HG03521 (cell line): ENCODE data around the gene CMTM2.

Experiments
- ATAC-seq: cut with Tn5 transposase; IDR thresholded peaks from one replicate; pipeline ENCODE4 v1.9.1; 2021; ENCODE audit warnings: mild to moderate bottlenecking, moderate library complexity; ENCODE audit not compliant: unreplicated experiment

Gene CMTM2

GRCh38 chr16:66578651-66579531 lies at the start of gene CMTM2:
TSS of gene CMTM2 (plus strand) at chr16:66579463. CDS start at chr16:66579608, 145 bp downstream.
- no peak for ATAC-seq

- no peak for ATAC-seq
Measured at GRCh38 chr16:66529475-66529874, 49.8 kb upstream of the CMTM2 start.

- ATAC-seq = no peak
Measured at GRCh38 chr16:66534376-66534799, 44.9 kb upstream of the CMTM2 start.

- ATAC-seq = no peak
Measured at GRCh38 chr16:66536525-66536924, 42.7 kb upstream of the CMTM2 start.

- ATAC-seq = no peak
Measured at GRCh38 chr16:66537236-66537635, 42.0 kb upstream of the CMTM2 start.

- no peak for ATAC-seq
Measured at GRCh38 chr16:66538910-66539309, 40.4 kb upstream of the CMTM2 start.

- ATAC-seq = no peak
Measured at GRCh38 chr16:66539623-66540469, 39.4 kb upstream of the CMTM2 start.

- no peak for ATAC-seq
Measured at GRCh38 chr16:66541388-66542355, 37.6 kb upstream of the CMTM2 start.

GRCh38 chr16:66542396-66542795 lies 36.9 kb upstream of the CMTM2 start:
- no peak for ATAC-seq

- no peak for ATAC-seq
Measured at GRCh38 chr16:66543541-66543940, 35.7 kb upstream of the CMTM2 start.

GRCh38 chr16:66544016-66544757 lies 35.1 kb upstream of the CMTM2 start:
- no peak for ATAC-seq

- ATAC-seq = no peak
Measured at GRCh38 chr16:66547101-66547989, 31.9 kb upstream of the CMTM2 start.

GRCh38 chr16:66548068-66548467 lies 31.2 kb upstream of the CMTM2 start:
- ATAC-seq = no peak

- ATAC-seq = no peak
Measured at GRCh38 chr16:66548868-66549267, 30.4 kb upstream of the CMTM2 start.

GRCh38 chr16:66549284-66550131 lies 29.8 kb upstream of the CMTM2 start, which contains the start of gene TK2:
TSS of gene TK2 (minus strand) at chr16:66550122. CDS start at chr16:66550061, 61 bp downstream.
- ATAC-seq = no peak

GRCh38 chr16:66551348-66551759 lies 27.9 kb upstream of the CMTM2 start:
- ATAC-seq = no peak

- ATAC-seq = no peak
Measured at GRCh38 chr16:66551788-66552285, 27.4 kb upstream of the CMTM2 start.
